Uterus (tissue), 2 donors: ENCODE results near the gene NBAS.

Experiments used
- CTCF ChIP-seq, 4 experiments: fragments of 200-600 bp in 2 of 4; fragments of 450-650 bp in 2 of 4; sonication (generic) in 2 of 4; IDR thresholded peaks; one replicate each; pipeline ENCODE4 v1.5.1; 2016 to 2019; ENCODE audit warnings: antibody characterized with exemption in 4 of 4, mild to moderate bottlenecking in 2 of 4, moderate library complexity in 1 of 4
- POLR2A ChIP-seq, 2 donors: fragments of 450-650 bp; IDR thresholded peaks; one replicate each; pipeline ENCODE4 v1.6.1; 2016; ENCODE audit warnings: antibody characterized with exemption in 2 of 2, mild to moderate bottlenecking in 1 of 2, moderate library complexity in 1 of 2

- TF ChIP-seq POLR2A (IDR thresholded peaks at IDR 0.05) (no peak), CTCF (IDR thresholded peaks at IDR 0.05) (no peak)
Measured at GRCh38 chr2:15448250-15448839, 112.8 kb downstream of the NBAS start.
